OCI-LY7 (cell line): ENCODE data around the gene SUSD4. TPM values are rescaled to one million over a fixed set of nuclear protein-coding genes. Genes with fewer than 3 reads are reported as not detected.

Source experiments
- BruUV-seq: library from RNA; stranded (reverse); fragments of 400-500 nt; replicated peaks from 2 replicates; lab custom pipeline; 2021; lab: Mats Ljungman, UMichigan
- CTCF ChIA-PET: fragments of 300-600 bp; sonication (Branson Sonifier 250); formaldehyde crosslinking; loops from one replicate; lab custom pipeline; 2022; ENCODE audit warnings: antibody characterized with exemption; ENCODE audit not compliant: unreplicated experiment; lab: Charles Lee
- POLR2A ChIA-PET: fragments of 300-600 bp; sonication (Branson Sonifier 250); formaldehyde crosslinking; loops from one replicate; lab custom pipeline; 2022; ENCODE audit warnings: antibody characterized with exemption; lab: Charles Lee
- DNase-seq: peaks from one replicate; pipeline ENCODE4 v3.0.0-alpha.2; 2015; ENCODE audit warnings: low spot score
- H2AFZ ChIP-seq: fragments of 200-600 bp; sonication (generic), shearing (Covaris generic); 2 replicates; pipeline ENCODE4 v1.6.1; 2014; ENCODE audit warnings: mild to moderate bottlenecking, antibody characterized with exemption, low read length, moderate library complexity
- H3K27ac ChIP-seq: fragments of 200-600 bp; sonication (generic); 2 replicates; pipeline ENCODE4 v1.5.1; 2014; ENCODE audit warnings: mixed run types, low read depth, mild to moderate bottlenecking, moderate library complexity, low read length, inconsistent platforms; ENCODE audit not compliant: poor library complexity, severe bottlenecking
- H3K36me3 ChIP-seq: fragments of 200-600 bp; sonication (generic); 2 replicates; pipeline ENCODE4 v1.6.1; 2014; ENCODE audit warnings: mild to moderate bottlenecking, antibody characterized with exemption, low read length, moderate library complexity, mixed read lengths; ENCODE audit not compliant: insufficient read depth
- H3K4me1 ChIP-seq: fragments of 200-600 bp; sonication (generic); 2 replicates; pipeline ENCODE4 v1.5.1; 2014; ENCODE audit warnings: mild to moderate bottlenecking, low read length; ENCODE audit not compliant: insufficient read depth, poor library complexity, severe bottlenecking
- H3K4me2 ChIP-seq: fragments of 200-600 bp; sonication (generic); 2 replicates; pipeline ENCODE4 v1.6.1; 2014; ENCODE audit warnings: mild to moderate bottlenecking, low read length
- H3K4me3 ChIP-seq: fragments of 200-600 bp; sonication (generic); 2 replicates; pipeline ENCODE4 v1.5.1; 2014; ENCODE audit warnings: mild to moderate bottlenecking, low read depth, low read length; ENCODE audit not compliant: poor library complexity, severe bottlenecking
- H3K79me2 ChIP-seq: fragments of 200-600 bp; sonication (generic); 2 replicates; pipeline ENCODE4 v1.6.1; 2016; ENCODE audit warnings: low read depth, mild to moderate bottlenecking, low read length, moderate library complexity, mixed read lengths; ENCODE audit not compliant: insufficient read depth
- H3K9me2 ChIP-seq: fragments of 200-600 bp; sonication (generic); 2 replicates; pipeline ENCODE4 v1.6.1; 2016; ENCODE audit warnings: mild to moderate bottlenecking, low read length, mixed read lengths; ENCODE audit not compliant: insufficient read depth
- H3K9me3 ChIP-seq: fragments of 200-600 bp; sonication (generic); 2 replicates; pipeline ENCODE4 v1.6.1; 2014; ENCODE audit warnings: mild to moderate bottlenecking, mixed run types, low read length, mixed read lengths
- H4K20me1 ChIP-seq: fragments of 200-600 bp; sonication (generic); 2 replicates; pipeline ENCODE4 v1.6.1; 2014; ENCODE audit warnings: mild to moderate bottlenecking, antibody characterized with exemption, low read length, moderate library complexity, mixed read lengths; ENCODE audit not compliant: insufficient read depth
- EZH2phosphoT487 ChIP-seq: fragments of 200-600 bp; sonication (generic); IDR thresholded peaks from 2 replicates; pipeline ENCODE4 v1.6.1; 2018; ENCODE audit warnings: low read depth, borderline replicate concordance, mild to moderate bottlenecking, mixed run types, antibody characterized with exemption, low read length, moderate library complexity, mixed read lengths
- intact Hi-C: fragments of 100-400 bp; cut with micrococcal nuclease; formaldehyde crosslinking; loops from one replicate; pipeline ENCODE4 v1.10.0; 2022; ENCODE audit not compliant: unreplicated experiment
- total RNA-seq, 2 experiments: library from RNA; depleted of rRNA in 1 of 2; stranded (reverse); fragments of >200 nt in 1 of 2; shearing (Covaris generic) in 1 of 2; gene quantifications; 2 replicates each; pipeline ENCODE4 v1.2.3, GENCODE V29; 2014 to 2022
- TF ChIP-seq, protein P1 (sequence below): fragments of 200-600 bp; sonication (generic); conservative IDR thresholded peaks from 2 replicates; pipeline ENCODE4 v1.5.1; 2014; ENCODE audit warnings: mild to moderate bottlenecking, antibody characterized with exemption, low read length, moderate library complexity, mixed read lengths

SUSD4 gene
- total RNA-seq, 2 experiments from 2014 or later = 0.42 TPM; not detected in 1

DNA sequence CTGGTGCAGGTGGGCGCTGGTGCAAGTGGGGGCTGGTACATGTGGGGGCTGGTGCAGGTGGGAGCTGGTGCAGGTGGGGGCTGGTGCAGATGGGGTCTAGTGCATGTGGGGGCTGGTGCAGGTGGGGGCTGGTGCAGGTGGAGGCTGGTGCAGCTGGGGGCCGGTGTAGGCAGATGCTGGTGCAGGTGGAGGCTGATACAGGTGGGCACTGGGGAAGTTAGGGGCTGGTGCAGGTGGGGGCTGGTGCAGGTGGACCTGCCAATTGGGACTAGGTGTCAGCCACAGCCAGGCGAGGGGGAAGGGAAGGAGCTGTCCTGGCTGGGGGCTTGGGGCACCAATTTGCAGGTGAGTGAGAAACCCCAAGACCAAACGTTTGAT, 174.5 kb downstream of the SUSD4 start:
- Histone ChIP-seq H3K4me2 (no peak overlapping the region), H3K27ac (no peak overlapping the region), H3K4me3 (no peak overlapping the region), H3K9me2 (no peaks in the 10 kb centered on the region), H2AFZ (no peak overlapping the region), H3K9me3 (no peaks in the 10 kb centered on the region), H3K79me2 (no peaks in the 10 kb centered on the region), H4K20me1 (no peaks in the 10 kb centered on the region), H3K4me1 (no peaks in the 10 kb centered on the region), H3K36me3 (no peaks in the 10 kb centered on the region)
- POLR2A ChIA-PET = no interaction called here
- CTCF ChIA-PET = no interaction called here
- BruUV-seq = no TSS peak
- no peak for DNase-seq
- intact Hi-C loops = no loop called here
- TF ChIP-seq, protein P1, sequence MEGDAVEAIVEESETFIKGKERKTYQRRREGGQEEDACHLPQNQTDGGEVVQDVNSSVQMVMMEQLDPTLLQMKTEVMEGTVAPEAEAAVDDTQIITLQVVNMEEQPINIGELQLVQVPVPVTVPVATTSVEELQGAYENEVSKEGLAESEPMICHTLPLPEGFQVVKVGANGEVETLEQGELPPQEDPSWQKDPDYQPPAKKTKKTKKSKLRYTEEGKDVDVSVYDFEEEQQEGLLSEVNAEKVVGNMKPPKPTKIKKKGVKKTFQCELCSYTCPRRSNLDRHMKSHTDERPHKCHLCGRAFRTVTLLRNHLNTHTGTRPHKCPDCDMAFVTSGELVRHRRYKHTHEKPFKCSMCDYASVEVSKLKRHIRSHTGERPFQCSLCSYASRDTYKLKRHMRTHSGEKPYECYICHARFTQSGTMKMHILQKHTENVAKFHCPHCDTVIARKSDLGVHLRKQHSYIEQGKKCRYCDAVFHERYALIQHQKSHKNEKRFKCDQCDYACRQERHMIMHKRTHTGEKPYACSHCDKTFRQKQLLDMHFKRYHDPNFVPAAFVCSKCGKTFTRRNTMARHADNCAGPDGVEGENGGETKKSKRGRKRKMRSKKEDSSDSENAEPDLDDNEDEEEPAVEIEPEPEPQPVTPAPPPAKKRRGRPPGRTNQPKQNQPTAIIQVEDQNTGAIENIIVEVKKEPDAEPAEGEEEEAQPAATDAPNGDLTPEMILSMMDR = no peak
- TF ChIP-seq EZH2phosphoT487 = no peak

DNA sequence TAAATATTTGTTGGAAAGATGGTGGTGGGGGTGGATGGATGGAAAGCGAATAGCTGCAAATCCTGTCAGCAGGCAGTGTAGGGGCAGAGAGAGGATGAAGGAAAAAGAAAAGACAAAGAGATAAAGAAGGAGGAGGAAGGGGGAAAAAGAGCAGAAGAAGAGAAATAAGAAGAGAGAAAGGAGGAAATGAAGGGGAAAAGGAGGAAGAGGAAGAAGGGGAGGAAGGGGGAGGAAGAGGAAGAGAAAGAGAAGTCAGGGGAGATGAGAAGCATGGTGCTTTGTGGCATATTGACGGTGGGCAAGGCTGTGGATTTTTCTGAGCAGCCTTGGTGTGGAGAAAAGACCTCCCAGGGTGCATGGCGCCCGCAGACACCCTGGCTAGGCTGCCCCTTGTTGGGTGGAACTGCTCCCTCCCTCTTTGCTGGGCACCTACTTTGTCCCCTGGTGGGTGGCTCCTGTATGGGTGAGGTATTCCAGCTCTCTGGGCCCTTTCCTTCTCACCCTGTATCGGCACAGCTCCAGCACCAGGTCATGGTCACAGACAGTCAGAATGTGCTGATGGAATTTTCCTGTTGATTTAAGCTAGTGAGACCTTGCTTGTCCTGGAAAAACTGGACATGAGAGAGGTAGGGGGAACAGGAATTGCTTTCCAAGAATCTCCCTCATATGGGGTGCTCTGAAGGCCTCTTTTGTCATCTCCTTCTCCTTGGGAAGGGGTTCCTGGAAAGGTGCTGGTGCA, 175.2 kb downstream of the SUSD4 start:
- Histone ChIP-seq H3K9me3 (no peaks in the 10 kb centered on the region), H3K79me2 (no peaks in the 10 kb centered on the region), H3K4me1 (no peaks in the 10 kb centered on the region), H3K9me2 (no peaks in the 10 kb centered on the region), H3K36me3 (no peaks in the 10 kb centered on the region), H3K27ac (no peak overlapping the region), H4K20me1 (no peaks in the 10 kb centered on the region), H2AFZ (no peak overlapping the region), H3K4me2 (no peak overlapping the region), H3K4me3 (no peak overlapping the region)
- POLR2A ChIA-PET = no interaction called here
- TF ChIP-seq, protein P1 = no peak
- no peak for TF ChIP-seq EZH2phosphoT487
- no TSS peak for BruUV-seq
- intact Hi-C loops = no loop called here
- CTCF ChIA-PET = no interaction called here
- no peak for DNase-seq

DNA sequence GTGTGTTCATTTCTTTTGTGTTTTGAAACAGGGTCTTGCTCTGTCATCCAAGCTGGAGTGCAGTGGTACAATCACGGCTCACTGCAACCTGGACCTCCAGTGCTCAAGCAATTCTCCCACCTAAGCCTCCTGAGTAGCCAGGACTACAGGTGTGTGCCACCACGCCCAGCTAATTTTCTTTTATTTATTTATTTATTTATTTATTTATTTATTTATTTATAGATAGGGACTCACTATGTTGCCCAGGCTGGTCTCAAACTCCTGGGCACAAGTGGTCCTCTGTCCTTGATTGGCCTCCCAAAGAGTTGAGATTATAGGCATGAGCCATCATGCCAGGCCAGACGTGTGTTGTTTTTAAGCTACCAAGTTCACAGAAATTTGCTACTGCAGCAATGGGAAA, 177.2 kb downstream of the SUSD4 start:
- BruUV-seq = no TSS peak
- H4K20me1 ChIP-seq = no peaks in the 10 kb centered on the region
- no peaks in the 10 kb centered on the region for H3K9me2 ChIP-seq
- H3K4me2 ChIP-seq = no peak overlapping the region
- no peak overlapping the region for H3K27ac ChIP-seq
- no peak overlapping the region for H2AFZ ChIP-seq
- H3K9me3 ChIP-seq = no peaks in the 10 kb centered on the region
- no peaks in the 10 kb centered on the region for H3K79me2 ChIP-seq
- H3K36me3 ChIP-seq = no peaks in the 10 kb centered on the region
- CTCF ChIA-PET = no interaction called here
- intact Hi-C loops = no loop called here
- TF ChIP-seq, protein P1 = no peak
- TF ChIP-seq EZH2phosphoT487 = no peak
- H3K4me3 ChIP-seq = no peak overlapping the region
- no peak for DNase-seq
- POLR2A ChIA-PET = interaction anchor here (0.9 kb wide), 1 partner anchor 11 kb away, joined by 6 read pairs; no protein-coding TSS in a partner anchor
- H3K4me1 ChIP-seq = no peaks in the 10 kb centered on the region
